GM19372 (cell line): ENCODE data around the gene MECR.

Experiments used
- ATAC-seq: cut with Tn5 transposase; IDR thresholded peaks from one replicate; pipeline ENCODE4 v1.9.1; 2021; ENCODE audit warnings: mild to moderate bottlenecking, low read depth, moderate library complexity; ENCODE audit not compliant: unreplicated experiment

The MECR gene

GRCh38 chr1:29210278-29211085 is 20.3 kb downstream of the MECR start:
- no peak for ATAC-seq

GRCh38 chr1:29209173-29209572 is 21.6 kb downstream of the MECR start:
- ATAC-seq: no peak

GRCh38 chr1:29208442-29208841 is 22.3 kb downstream of the MECR start:
- ATAC-seq: no peak

GRCh38 chr1:29202584-29203340 is 28.0 kb downstream of the MECR start:
- ATAC-seq: no peak

GRCh38 chr1:29202053-29202452 is 28.7 kb downstream of the MECR start:
- no peak for ATAC-seq

- no peak for ATAC-seq
These were observed 29.1 kb downstream of the MECR start for GRCh38 chr1:29201595-29202051.

- ATAC-seq: no peak
These were observed 29.7 kb downstream of the MECR start for GRCh38 chr1:29200906-29201594.

GRCh38 chr1:29197993-29198392 is 32.7 kb downstream of the MECR start:
- no peak for ATAC-seq

GRCh38 chr1:29197590-29197924 is 33.2 kb downstream of the MECR start:
- ATAC-seq: no peak

- no peak for ATAC-seq
These were observed 33.7 kb downstream of the MECR start for GRCh38 chr1:29196863-29197589.

- no peak for ATAC-seq
These were observed 34.8 kb downstream of the MECR start for GRCh38 chr1:29195881-29196291.

- ATAC-seq: no peak
These were observed 36.8 kb downstream of the MECR start for GRCh38 chr1:29193879-29194455.

GRCh38 chr1:29190718-29191117 is 40.0 kb downstream of the MECR start:
- ATAC-seq: no peak

GRCh38 chr1:29186707-29187106 is 44.0 kb downstream of the MECR start:
- no peak for ATAC-seq

- ATAC-seq: no peak
These were observed 44.5 kb downstream of the MECR start for GRCh38 chr1:29186252-29186651.

GRCh38 chr1:29183287-29183686 is 47.4 kb downstream of the MECR start:
- ATAC-seq: no peak

- ATAC-seq: peak; percentile 91
These were observed 49.1 kb downstream of the MECR start, which contains the start of gene SRSF4 for GRCh38 chr1:29181413-29182225. SRSF4 (minus strand) TSS chr1:29181900; CDS start chr1:29181752, 148 bp downstream.

- ATAC-seq: no peak
These were observed 50.0 kb downstream of the MECR start for GRCh38 chr1:29180497-29181412.
